HUES64 (cell line): Measurements from ENCODE around the gene PKHD1.

Experiments
- H3K27ac ChIP-seq: 2 replicates; pipeline ENCODE4 v1.7.0; 2013; ENCODE audit warnings: low read depth, low read length, inconsistent platforms
- H3K27me3 ChIP-seq: 2 replicates; pipeline ENCODE4 v1.6.1; 2013; ENCODE audit warnings: mild to moderate bottlenecking, low read length; ENCODE audit not compliant: insufficient read depth
- H3K36me3 ChIP-seq: 2 replicates; pipeline ENCODE4 v1.6.1; 2013; ENCODE audit warnings: mild to moderate bottlenecking, low read length; ENCODE audit not compliant: insufficient read depth
- H3K4me1 ChIP-seq: 2 replicates; pipeline ENCODE4 v1.6.1; 2013; ENCODE audit warnings: mild to moderate bottlenecking, low read length, moderate library complexity; ENCODE audit not compliant: insufficient read depth
- H3K4me3 ChIP-seq: 2 replicates; pipeline ENCODE4 v1.5.1; 2013; ENCODE audit warnings: mild to moderate bottlenecking, low read length, moderate library complexity
- H3K9ac ChIP-seq: 2 replicates; pipeline ENCODE4 v1.6.1; 2013; ENCODE audit warnings: mild to moderate bottlenecking, low read depth, low read length
- H3K9me3 ChIP-seq: 2 replicates; pipeline ENCODE4 v1.6.1; 2013; ENCODE audit warnings: low read depth, low read length; ENCODE audit not compliant: insufficient read depth
- WGBS: fragments of 150-250, 120-280 bp; methylation state at CpG from one replicate; pipeline ENCODE4 v1.1.7; 2013; ENCODE audit warnings: missing lambda C conversion rate; 5-methylcytosine and 5-hydroxymethylcytosine counted together

PKHD1 gene

GRCh38 chr6:52045033-52045432 lies 42.4 kb downstream of the PKHD1 start:
- H3K4me1 ChIP-seq: peaks cover 5% of the 10 kb centered on the region
- no peak overlapping the region for H3K27ac ChIP-seq
- 94% methylated on average over 5 of the region's 5 CpGs for WGBS
- no peaks in the 10 kb centered on the region for H3K36me3 ChIP-seq
- no peak overlapping the region for H3K4me3 ChIP-seq
- no peaks in the 10 kb centered on the region for H3K9me3 ChIP-seq
- no peaks in the 10 kb centered on the region for H3K27me3 ChIP-seq
- H3K9ac ChIP-seq: no peak overlapping the region

- no peak overlapping the region for H3K9ac ChIP-seq
- H3K9me3 ChIP-seq: no peaks in the 10 kb centered on the region
- H3K27me3 ChIP-seq: no peaks in the 10 kb centered on the region
- H3K4me1 ChIP-seq: no peaks in the 10 kb centered on the region
- no peak overlapping the region for H3K4me3 ChIP-seq
- no peaks in the 10 kb centered on the region for H3K36me3 ChIP-seq
- WGBS: 96% methylated on average over 2 of the region's 2 CpGs
- H3K27ac ChIP-seq: no peak overlapping the region
Observed at GRCh38 chr6:52042141-52042885, 45.1 kb downstream of the PKHD1 start.

GRCh38 chr6:52041134-52041533 lies 46.3 kb downstream of the PKHD1 start:
- Histone ChIP-seq H3K27ac (no peak overlapping the region), H3K9ac (no peak overlapping the region), H3K9me3 (no peaks in the 10 kb centered on the region), H3K36me3 (no peaks in the 10 kb centered on the region), H3K4me1 (no peaks in the 10 kb centered on the region), H3K4me3 (no peak overlapping the region), H3K27me3 (no peaks in the 10 kb centered on the region)

- peaks cover 2% of the 10 kb centered on the region; the same call in 1 of the 2 replicates for H3K9me3 ChIP-seq
- WGBS: 87% methylated on average over 2 of the region's 2 CpGs
- no peaks in the 10 kb centered on the region for H3K4me1 ChIP-seq
- H3K27ac ChIP-seq: no peak overlapping the region
- H3K36me3 ChIP-seq: no peaks in the 10 kb centered on the region
- H3K9ac ChIP-seq: no peak overlapping the region
- no peaks in the 10 kb centered on the region for H3K27me3 ChIP-seq
- no peak overlapping the region for H3K4me3 ChIP-seq
Observed at GRCh38 chr6:52027699-52028098, 59.7 kb downstream of the PKHD1 start.

- Histone ChIP-seq H3K36me3 (no peaks in the 10 kb centered on the region), H3K9ac (no peak overlapping the region), H3K27me3 (no peaks in the 10 kb centered on the region), H3K4me3 (no peak overlapping the region), H3K9me3 (no peaks in the 10 kb centered on the region), H3K27ac (no peak overlapping the region), H3K4me1 (no peaks in the 10 kb centered on the region; the same call in 1 of the 2 replicates)
- 96% methylated on average over 12 of the region's 12 CpGs for WGBS
Observed at GRCh38 chr6:52024451-52025068, 62.9 kb downstream of the PKHD1 start.

- no peaks in the 10 kb centered on the region for H3K9me3 ChIP-seq
- no peak overlapping the region for H3K4me3 ChIP-seq
- H3K27me3 ChIP-seq: no peaks in the 10 kb centered on the region
- no peak overlapping the region for H3K27ac ChIP-seq
- H3K36me3 ChIP-seq: no peaks in the 10 kb centered on the region
- WGBS: 81% methylated on average over 3 of the region's 3 CpGs
- H3K9ac ChIP-seq: no peak overlapping the region
- H3K4me1 ChIP-seq: no peaks in the 10 kb centered on the region; the same call in 1 of the 2 replicates
Observed at GRCh38 chr6:52022675-52023074, 64.7 kb downstream of the PKHD1 start.

- Histone ChIP-seq H3K27me3 (no peaks in the 10 kb centered on the region), H3K36me3 (no peaks in the 10 kb centered on the region), H3K27ac (no peak overlapping the region), H3K4me1 (peaks cover 9% of the 10 kb centered on the region), H3K9me3 (no peaks in the 10 kb centered on the region), H3K4me3 (no peak overlapping the region), H3K9ac (no peak overlapping the region)
- 96% methylated on average over 2 of the region's 2 CpGs for WGBS
Observed at GRCh38 chr6:52020945-52021570, 66.4 kb downstream of the PKHD1 start.

- Histone ChIP-seq H3K9ac (no peak overlapping the region), H3K4me3 (no peak overlapping the region), H3K9me3 (no peaks in the 10 kb centered on the region), H3K27ac (no peak overlapping the region), H3K36me3 (no peaks in the 10 kb centered on the region), H3K27me3 (no peaks in the 10 kb centered on the region), H3K4me1 (peaks cover 9% of the 10 kb centered on the region)
- WGBS: 88% methylated on average over 3 of the region's 5 CpGs
Observed at GRCh38 chr6:52019881-52020280, 67.5 kb downstream of the PKHD1 start.

GRCh38 chr6:52019092-52019491 lies 68.3 kb downstream of the PKHD1 start:
- no peaks in the 10 kb centered on the region for H3K27me3 ChIP-seq
- no peak overlapping the region for H3K9ac ChIP-seq
- H3K4me3 ChIP-seq: no peak overlapping the region
- no peak overlapping the region for H3K27ac ChIP-seq
- H3K9me3 ChIP-seq: no peaks in the 10 kb centered on the region
- peaks cover 9% of the 10 kb centered on the region for H3K4me1 ChIP-seq
- WGBS: 88% methylated on average over 2 of the region's 3 CpGs
- H3K36me3 ChIP-seq: no peaks in the 10 kb centered on the region

GRCh38 chr6:52016915-52017748 lies 70.3 kb downstream of the PKHD1 start:
- WGBS: 77% methylated on average over 13 of the region's 14 CpGs
- H3K4me1 ChIP-seq: peaks cover 9% of the 10 kb centered on the region
- no peaks in the 10 kb centered on the region for H3K36me3 ChIP-seq
- no peak overlapping the region for H3K27ac ChIP-seq
- H3K4me3 ChIP-seq: no peak overlapping the region
- H3K9me3 ChIP-seq: no peaks in the 10 kb centered on the region
- no peaks in the 10 kb centered on the region for H3K27me3 ChIP-seq
- H3K9ac ChIP-seq: no peak overlapping the region

- Histone ChIP-seq H3K4me3 (no peak overlapping the region), H3K9me3 (no peaks in the 10 kb centered on the region), H3K4me1 (peaks cover 9% of the 10 kb centered on the region; the same call in 1 of the 2 replicates), H3K27me3 (no peaks in the 10 kb centered on the region), H3K36me3 (no peaks in the 10 kb centered on the region), H3K9ac (no peak overlapping the region), H3K27ac (no peak overlapping the region)
- 90% methylated on average over 1 of the region's 1 CpG for WGBS
Observed at GRCh38 chr6:52015953-52016352, 71.5 kb downstream of the PKHD1 start.
